ENCODE measurements around the gene MGRN1. TPM values are rescaled to one million over a fixed set of nuclear protein-coding genes. Genes with fewer than 3 reads are reported as not detected.

The MGRN1 gene
- total RNA-seq, 1 donor from 2014 or later: 14.2 TPM

- no peak for DNase-seq (ENCODE audit: low read depth in 2 of 2)
Measured at GRCh38 chr16:4673387-4674046, 48.9 kb downstream of the MGRN1 start.

- no peak for DNase-seq (ENCODE audit: low read depth in 2 of 2)
Measured at GRCh38 chr16:4674926-4675530, 50.4 kb downstream of the MGRN1 start.

DNA sequence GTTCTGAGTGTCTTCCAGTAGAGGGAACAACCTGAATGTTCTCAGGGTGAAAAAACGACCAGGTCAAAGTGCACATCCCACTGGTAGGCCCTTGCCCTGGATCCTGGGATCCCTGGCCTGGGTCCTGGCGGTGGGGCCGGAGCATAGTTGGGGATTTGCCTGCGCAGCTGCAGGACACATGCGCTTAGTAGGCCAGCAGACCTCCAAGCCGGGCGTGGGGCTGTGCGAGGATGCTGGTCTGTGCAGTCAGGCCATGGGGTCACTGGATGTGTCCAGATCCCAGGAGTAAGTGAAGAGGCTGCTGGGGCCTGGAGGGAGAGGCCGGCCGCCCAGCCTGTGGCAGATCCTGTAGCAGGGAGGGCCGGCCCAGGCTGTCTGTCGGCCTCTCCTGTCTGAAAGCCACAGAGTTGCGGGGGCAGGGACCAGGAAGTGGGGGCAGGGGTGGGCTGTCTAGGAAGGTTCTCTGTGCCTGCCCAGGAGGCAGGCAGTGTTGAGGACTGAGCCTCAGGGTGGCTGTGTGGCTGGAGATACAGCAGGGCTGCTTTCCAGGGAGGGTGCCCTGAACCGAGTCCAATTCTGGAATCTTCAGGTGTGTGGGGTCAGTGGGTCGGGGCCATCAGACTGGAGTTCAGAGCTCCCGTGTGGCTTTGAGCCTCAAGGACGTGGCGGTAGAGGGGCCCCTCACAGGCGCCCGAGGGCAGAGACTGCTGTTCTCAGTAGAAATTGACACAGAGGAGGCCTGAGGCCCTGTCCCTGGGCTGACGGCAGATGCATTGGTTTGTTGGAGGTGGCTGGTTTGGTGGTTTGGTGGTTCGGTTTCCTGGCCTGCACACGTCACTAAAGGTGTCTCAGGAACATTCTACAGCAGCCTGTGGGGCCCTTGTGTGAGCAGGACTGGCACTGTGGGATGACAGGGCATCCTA lies 51.5 kb downstream of the MGRN1 start:
- no peak for DNase-seq (ENCODE audit: low read depth in 2 of 2)

GRCh38 chr16:4676831-4677230 lies 52.2 kb downstream of the MGRN1 start:
- DNase-seq (ENCODE audit: low read depth in 2 of 2): no peak

DNA sequence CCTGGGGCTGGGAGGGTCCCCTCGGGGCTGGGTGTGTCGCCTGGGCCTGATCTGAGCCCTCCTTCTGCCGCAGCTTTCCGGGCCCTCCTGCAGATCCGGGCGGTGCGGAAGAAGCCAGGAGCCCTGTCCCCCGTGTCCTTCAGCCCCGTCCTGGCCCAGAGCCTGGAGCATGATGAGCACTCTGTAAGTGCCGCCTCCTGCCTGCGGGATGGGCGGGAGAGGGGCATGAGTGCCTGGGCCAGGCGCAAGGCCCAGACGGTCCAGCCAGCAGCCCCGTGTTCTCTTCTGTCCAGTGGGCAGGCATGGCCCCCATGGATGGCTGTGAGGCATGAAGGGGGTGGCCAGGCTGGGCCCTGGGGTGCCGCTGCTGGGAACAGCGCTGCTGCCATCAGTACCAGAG lies 52.8 kb downstream of the MGRN1 start:
- no peak for DNase-seq (ENCODE audit: low read depth in 2 of 2)

- DNase-seq (ENCODE audit: low read depth in 2 of 2): no peak
Measured at GRCh38 chr16:4677994-4678393, 53.4 kb downstream of the MGRN1 start.

GRCh38 chr16:4678596-4678995 lies 54.0 kb downstream of the MGRN1 start:
- no peak for DNase-seq (ENCODE audit: low read depth in 2 of 2)

- DNase-seq (ENCODE audit: low read depth in 2 of 2): no peak
Measured at GRCh38 chr16:4679156-4679849, 54.7 kb downstream of the MGRN1 start.

DNA sequence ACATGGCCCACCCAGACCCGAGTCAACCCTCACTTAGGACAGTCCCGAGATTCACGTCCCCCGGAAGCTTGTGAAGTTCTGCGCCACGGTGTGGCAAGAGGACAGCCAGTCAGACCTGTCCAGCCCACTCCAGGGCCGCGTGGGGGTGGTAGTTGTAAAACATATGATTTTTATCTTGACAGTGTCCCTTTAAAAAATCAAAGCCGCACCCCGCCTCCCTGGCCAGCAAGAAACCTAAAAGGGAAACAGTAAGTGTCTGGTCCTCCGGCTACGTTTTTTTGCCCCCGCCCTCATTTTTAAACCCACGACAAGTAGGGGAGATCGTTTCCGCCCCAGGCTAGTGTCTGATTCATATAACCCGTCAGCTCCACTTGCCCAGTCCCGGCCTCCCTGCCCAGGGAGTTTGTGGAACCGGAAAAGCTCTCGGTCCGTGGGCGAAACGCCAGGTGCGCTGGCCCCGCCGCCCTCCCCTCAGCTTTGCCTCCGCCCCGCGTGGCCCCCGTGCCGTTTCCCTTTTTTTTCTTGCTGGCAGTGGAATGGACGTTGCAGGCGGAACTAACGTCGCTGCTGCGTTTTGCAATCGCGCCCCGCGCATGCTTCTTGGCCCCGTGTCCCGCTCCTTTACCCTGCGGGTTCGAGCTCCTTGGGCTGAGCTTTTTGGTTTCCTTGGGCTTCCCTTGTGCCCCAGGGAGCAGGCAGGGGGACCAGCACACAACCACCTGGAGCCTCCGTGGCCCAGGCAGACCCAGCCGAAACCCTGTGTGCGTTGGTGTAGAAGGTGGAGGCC lies 55.4 kb downstream of the MGRN1 start:
- peak; percentile 54 to 80 for DNase-seq (ENCODE audit: low read depth in 2 of 2)

DNA sequence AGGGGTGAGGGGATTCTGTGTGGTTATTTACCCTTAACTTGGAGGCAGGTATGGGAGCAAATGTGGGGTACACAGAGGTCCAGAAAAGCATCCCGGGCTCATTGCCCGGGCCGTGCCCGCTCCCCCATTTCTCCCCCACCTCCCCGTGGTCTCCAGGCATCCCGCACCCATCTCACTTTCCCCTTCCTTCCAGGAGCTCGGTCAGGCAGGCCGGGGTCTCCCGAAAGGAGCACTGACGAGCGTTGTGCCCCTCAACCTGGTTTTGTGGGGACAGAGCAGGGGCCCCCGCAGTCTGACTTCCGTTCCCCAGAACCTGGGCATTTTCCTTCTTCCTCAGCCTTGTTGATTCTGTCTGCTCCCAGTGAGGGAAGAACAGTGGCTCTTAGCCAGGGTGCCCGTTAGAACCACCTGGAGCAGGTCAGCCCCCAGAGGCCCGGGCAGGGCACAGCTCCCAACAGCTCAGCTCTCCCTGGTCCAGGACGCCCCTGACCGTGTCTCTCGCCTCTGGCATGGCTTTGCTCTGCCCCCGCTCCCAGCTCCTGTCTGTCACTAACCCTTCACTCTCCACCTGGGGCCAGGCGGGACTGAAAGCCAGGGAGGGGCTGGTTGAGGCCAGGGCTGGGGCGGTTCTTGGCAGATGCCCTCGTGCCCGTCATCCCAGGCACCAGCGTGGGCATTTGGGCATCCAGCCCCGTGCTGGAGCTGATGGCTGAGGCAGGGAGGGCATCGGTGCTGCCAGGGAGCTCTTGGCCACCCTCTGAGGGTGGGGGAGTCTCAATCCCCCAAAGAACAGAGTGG lies 56.2 kb downstream of the MGRN1 start:
- DNase-seq (ENCODE audit: low read depth in 2 of 2): no peak

- no peak for DNase-seq (ENCODE audit: low read depth in 2 of 2)
Measured at GRCh38 chr16:4681471-4682083, 57.0 kb downstream of the MGRN1 start.

- no peak for DNase-seq (ENCODE audit: low read depth in 2 of 2)
Measured at GRCh38 chr16:4682084-4682591, 57.5 kb downstream of the MGRN1 start.

DNA sequence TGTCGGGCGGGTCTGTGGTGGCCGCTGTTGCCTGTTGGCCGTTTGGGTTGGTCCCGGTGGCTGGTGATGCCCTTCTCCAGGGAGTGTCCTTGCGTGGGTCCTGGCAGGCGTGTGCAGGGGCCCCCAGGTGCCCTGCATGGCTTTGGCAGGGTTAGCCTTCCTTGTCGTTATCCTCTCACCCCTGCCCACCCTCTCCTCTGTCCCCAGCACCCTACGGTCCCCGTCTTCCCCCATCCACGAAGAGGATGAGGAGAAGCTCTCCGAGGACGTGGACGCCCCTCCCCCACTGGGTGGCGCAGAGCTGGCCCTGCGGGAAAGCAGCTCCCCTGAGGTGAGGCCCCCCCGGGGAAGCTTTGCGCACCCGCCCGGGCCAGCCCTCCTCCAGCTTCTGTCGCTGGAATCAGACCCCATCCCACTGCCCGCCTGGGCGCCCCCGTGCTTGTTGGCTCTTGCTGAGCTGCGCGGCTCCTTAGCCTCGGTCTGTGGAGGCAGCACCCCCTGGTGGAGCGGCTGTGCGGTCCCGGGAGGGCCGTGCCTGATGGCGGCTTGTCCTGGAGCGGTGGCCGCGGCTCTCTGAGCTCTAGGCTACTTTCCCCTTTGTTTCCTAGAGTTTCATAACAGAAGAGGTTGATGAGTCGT lies 58.1 kb downstream of the MGRN1 start:
- DNase-seq (ENCODE audit: low read depth in 2 of 2): peak in 1 of 2 donors; percentile 28

DNA sequence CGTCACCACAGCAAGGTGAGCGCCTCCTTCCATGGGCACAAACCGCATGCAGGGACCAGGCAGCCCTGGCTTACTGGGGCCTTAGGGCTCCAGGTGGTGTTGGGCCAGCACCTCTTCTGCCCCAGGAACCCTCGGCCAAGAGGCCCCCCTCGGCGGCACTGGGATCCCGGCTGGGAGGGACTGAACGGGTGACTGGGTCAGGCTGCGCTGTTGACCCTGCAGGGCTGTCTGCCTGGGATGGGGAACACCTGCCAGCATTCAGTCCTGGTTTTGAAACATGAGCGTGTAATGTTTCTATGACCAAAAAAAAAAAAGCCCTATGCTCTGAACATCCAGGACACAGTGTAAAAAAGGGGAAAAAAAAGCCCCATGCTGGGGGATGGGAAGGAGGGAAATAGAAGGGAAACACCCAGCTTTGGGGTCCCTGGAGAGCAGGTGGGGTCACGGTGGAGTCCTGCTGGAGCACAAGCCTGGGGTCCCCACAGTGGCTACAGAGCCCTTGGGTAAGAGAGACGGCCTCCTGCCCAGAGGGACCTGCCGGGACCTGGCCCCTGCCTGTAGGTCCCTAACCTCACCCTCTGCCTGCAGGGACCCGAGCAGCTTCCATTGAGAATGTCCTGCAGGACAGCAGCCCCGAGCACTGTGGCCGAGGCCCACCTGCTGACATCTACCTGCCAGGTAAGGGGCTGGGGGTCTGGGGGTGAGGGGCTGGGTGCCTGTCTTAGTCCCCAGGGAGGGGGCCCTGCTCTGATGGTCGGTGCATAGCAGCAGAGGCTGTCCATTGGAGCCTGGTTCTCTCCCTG lies 58.8 kb downstream of the MGRN1 start:
- no peak for DNase-seq (ENCODE audit: low read depth in 2 of 2)

- no peak for DNase-seq (ENCODE audit: low read depth in 2 of 2)
Measured at GRCh38 chr16:4684058-4684715, 59.6 kb downstream of the MGRN1 start.

DNA sequence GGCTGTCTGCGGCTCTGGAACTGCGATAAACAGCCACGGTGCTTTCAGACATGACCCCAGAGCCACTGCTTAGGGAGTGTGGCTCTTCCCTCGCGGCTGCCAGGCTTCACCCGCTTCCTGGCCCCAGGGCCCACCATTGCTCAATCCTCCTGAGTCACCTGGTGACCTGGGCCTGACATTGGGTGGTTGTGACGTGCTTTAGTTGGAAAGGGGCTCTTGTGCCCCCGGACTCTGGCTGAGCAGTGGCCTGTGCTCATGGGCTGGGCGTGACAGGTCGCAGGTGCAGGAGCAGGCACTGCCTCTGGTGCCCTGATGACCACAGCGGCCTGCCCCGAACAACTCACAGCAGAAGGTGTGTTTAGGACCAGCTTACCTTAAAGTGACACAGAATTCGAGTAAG lies 60.1 kb downstream of the MGRN1 start:
- no peak for DNase-seq (ENCODE audit: low read depth in 2 of 2)

DNA sequence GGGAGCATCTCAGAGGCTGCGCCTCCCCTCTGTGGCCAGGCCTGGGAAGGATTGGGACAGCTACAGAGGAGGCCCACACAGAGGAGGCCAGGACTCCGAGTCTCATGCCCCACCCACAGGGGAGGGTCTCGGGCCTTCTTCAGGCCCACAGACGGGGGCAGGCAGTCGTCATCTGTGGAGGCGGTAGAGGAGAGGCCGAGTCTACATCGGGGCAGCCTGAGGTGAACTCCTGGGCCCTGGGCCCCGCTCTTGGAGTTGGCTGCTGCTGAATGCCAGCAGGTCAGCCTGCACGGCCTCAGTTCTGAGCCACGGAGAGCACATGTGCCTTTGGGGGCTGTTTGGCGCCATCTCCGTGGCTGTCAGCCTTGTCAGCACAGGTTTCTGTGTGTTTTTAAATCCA lies 60.7 kb downstream of the MGRN1 start:
- no peak for DNase-seq (ENCODE audit: low read depth in 2 of 2)
